A673 (cell line): Measurements from ENCODE around the gene OSGEP. TPM values are rescaled to one million over a fixed set of nuclear protein-coding genes. Genes with fewer than 3 reads are reported as not detected.

Experiments
- BruUV-seq: library from RNA; stranded (reverse); fragments of 400-500 nt; replicated peaks from 2 replicates; lab custom pipeline; 2021; lab: Mats Ljungman, UMichigan
- CTCF ChIA-PET: fragments of 300-600 bp; sonication (Branson Sonifier 250); formaldehyde crosslinking; loops from one replicate; lab custom pipeline; 2022; ENCODE audit warnings: antibody characterized with exemption; lab: Charles Lee
- POLR2A ChIA-PET: fragments of 300-600 bp; sonication (Branson Sonifier 250); formaldehyde crosslinking; loops from one replicate; lab custom pipeline; 2022; ENCODE audit warnings: antibody characterized with exemption; ENCODE audit not compliant: low non-redundant PET; lab: Charles Lee
- DNase-seq: peaks from one replicate; pipeline ENCODE4 v3.0.0-alpha.2; 2015; ENCODE audit warnings: low spot score
- H3K27ac ChIP-seq: fragments of 200-600 bp; sonication (generic); 2 replicates; pipeline ENCODE4 v1.5.1; 2016; ENCODE audit warnings: mixed run types, low read depth, mild to moderate bottlenecking, mixed read lengths, antibody characterized with exemption, low read length; ENCODE audit not compliant: poor library complexity, severe bottlenecking
- H3K27me3 ChIP-seq: fragments of 200-600 bp; sonication (generic); replicated peaks from 2 replicates; pipeline ENCODE4 v1.6.1; 2017; ENCODE audit warnings: mixed run types, low read depth, mild to moderate bottlenecking, mixed read lengths, antibody characterized with exemption, low read length; ENCODE audit not compliant: insufficient read depth, poor library complexity
- H3K36me3 ChIP-seq: fragments of 200-600 bp; sonication (generic); 2 replicates; pipeline ENCODE4 v1.6.1; 2016; ENCODE audit warnings: mixed run types, mild to moderate bottlenecking, mixed read lengths, antibody characterized with exemption, low read length; ENCODE audit not compliant: insufficient read depth, poor library complexity, severe bottlenecking
- H3K4me1 ChIP-seq: fragments of 200-600 bp; sonication (generic); 2 replicates; pipeline ENCODE4 v1.6.1; 2017; ENCODE audit warnings: mixed run types, mild to moderate bottlenecking, mixed read lengths, antibody characterized with exemption, low read length; ENCODE audit not compliant: insufficient read depth, poor library complexity, severe bottlenecking
- H3K4me3 ChIP-seq: fragments of 200-600 bp; sonication (generic); 2 replicates; pipeline ENCODE4 v1.5.1; 2016; ENCODE audit warnings: low read depth, mixed run types, mild to moderate bottlenecking, mixed read lengths, low read length; ENCODE audit not compliant: poor library complexity, severe bottlenecking
- H3K9me3 ChIP-seq: fragments of 200-600 bp; sonication (generic); 2 replicates; pipeline ENCODE4 v1.6.1; 2016; ENCODE audit warnings: mixed run types, low read depth, mild to moderate bottlenecking, mixed read lengths, antibody characterized with exemption, low read length; ENCODE audit not compliant: poor library complexity, severe bottlenecking
- EZH2 ChIP-seq: fragments of 200-600 bp; sonication (generic); IDR thresholded peaks from 2 replicates; pipeline ENCODE4 v1.6.1; 2017; ENCODE audit warnings: borderline replicate concordance, low read depth, mild to moderate bottlenecking, mixed read lengths, antibody characterized with exemption, low read length; ENCODE audit not compliant: poor library complexity, severe bottlenecking
- intact Hi-C: fragments of 100-400 bp; cut with micrococcal nuclease; formaldehyde crosslinking; loops from one replicate; pipeline ENCODE4 v1.10.0; 2022; ENCODE audit not compliant: unreplicated experiment
- total RNA-seq: library from RNA; stranded (reverse); gene quantifications from 2 replicates; pipeline ENCODE4 v1.2.3, GENCODE V29; 2021
- TF ChIP-seq, protein P1 (sequence below): fragments of 300-800, 200-600 bp; sonication (generic); conservative IDR thresholded peaks from 2 replicates; pipeline ENCODE4 v1.5.1; 2017; ENCODE audit warnings: low read depth, mild to moderate bottlenecking, antibody characterized with exemption, low read length, moderate library complexity, mixed read lengths

The OSGEP gene
- total RNA-seq, 1 experiment from 2014 or later, result 67.8 TPM

GRCh38 chr14:20421267-20421666 lies 33.3 kb downstream of the OSGEP start:
- POLR2A ChIA-PET, result interaction anchor here (0.6 kb wide), 1 partner anchor 49 kb away, joined by 3 read pairs; no protein-coding TSS in a partner anchor
- BruUV-seq, result no TSS peak
- no peak overlapping the region for H3K4me3 ChIP-seq

DNA sequence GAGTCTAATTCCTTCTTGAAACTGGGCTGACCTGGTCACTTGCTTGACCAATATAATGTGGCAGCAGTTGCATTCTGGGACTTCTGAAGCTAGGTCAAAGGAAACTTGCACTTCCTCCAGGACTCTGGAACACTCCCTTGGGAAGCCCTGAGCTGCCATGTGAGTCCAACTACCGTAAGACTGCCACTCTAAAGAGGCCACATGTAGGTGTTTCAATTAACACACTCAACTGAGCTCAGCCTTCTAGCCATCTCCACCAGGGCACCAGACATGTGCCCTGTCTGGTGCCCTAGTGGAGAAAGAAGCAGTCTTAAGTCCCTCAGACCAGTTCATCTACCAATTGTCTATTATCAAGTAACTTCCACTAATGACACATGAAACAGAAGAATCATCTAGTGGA lies 35.2 kb downstream of the OSGEP start:
- BruUV-seq, result no TSS peak
- intact Hi-C loops, result no loop called here
- ChIA-PET POLR2A (no interaction called here), CTCF (no interaction called here)
- TF ChIP-seq, protein P1, sequence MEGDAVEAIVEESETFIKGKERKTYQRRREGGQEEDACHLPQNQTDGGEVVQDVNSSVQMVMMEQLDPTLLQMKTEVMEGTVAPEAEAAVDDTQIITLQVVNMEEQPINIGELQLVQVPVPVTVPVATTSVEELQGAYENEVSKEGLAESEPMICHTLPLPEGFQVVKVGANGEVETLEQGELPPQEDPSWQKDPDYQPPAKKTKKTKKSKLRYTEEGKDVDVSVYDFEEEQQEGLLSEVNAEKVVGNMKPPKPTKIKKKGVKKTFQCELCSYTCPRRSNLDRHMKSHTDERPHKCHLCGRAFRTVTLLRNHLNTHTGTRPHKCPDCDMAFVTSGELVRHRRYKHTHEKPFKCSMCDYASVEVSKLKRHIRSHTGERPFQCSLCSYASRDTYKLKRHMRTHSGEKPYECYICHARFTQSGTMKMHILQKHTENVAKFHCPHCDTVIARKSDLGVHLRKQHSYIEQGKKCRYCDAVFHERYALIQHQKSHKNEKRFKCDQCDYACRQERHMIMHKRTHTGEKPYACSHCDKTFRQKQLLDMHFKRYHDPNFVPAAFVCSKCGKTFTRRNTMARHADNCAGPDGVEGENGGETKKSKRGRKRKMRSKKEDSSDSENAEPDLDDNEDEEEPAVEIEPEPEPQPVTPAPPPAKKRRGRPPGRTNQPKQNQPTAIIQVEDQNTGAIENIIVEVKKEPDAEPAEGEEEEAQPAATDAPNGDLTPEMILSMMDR, result no peak
- TF ChIP-seq EZH2, result no peak
- DNase-seq, result no peak
- H3K27ac ChIP-seq, result no peak overlapping the region
- no peak overlapping the region for H3K4me3 ChIP-seq
- no peaks in the 10 kb centered on the region for H3K36me3 ChIP-seq
- no peaks in the 10 kb centered on the region for H3K4me1 ChIP-seq
- H3K9me3 ChIP-seq, result no peaks in the 10 kb centered on the region
- H3K27me3 ChIP-seq, result no peaks in the 10 kb centered on the region

More at GRCh38 chr14:20421267-20421666, 33.3 kb downstream of the OSGEP start:
- H3K4me1 ChIP-seq, result no peaks in the 10 kb centered on the region
- no peak for DNase-seq
- TF ChIP-seq, protein P1, result no peak
- no peak for TF ChIP-seq EZH2
- H3K27ac ChIP-seq, result no peak overlapping the region
- CTCF ChIA-PET, result interaction anchor here (0.7 kb wide), 1 partner anchor 188 kb away, joined by 3 read pairs; no protein-coding TSS in a partner anchor
- H3K27me3 ChIP-seq, result no peaks in the 10 kb centered on the region
- H3K36me3 ChIP-seq, result no peaks in the 10 kb centered on the region
- no peaks in the 10 kb centered on the region for H3K9me3 ChIP-seq
- intact Hi-C loops, result no loop called here

- Histone ChIP-seq H3K36me3 (no peaks in the 10 kb centered on the region), H3K4me1 (peaks cover 8% of the 10 kb centered on the region), H3K27me3 (no peaks in the 10 kb centered on the region), H3K27ac (no peak overlapping the region), H3K4me3 (no peak overlapping the region), H3K9me3 (no peaks in the 10 kb centered on the region)
- CTCF ChIA-PET, result no interaction called here
- DNase-seq, result no peak
- no TSS peak for BruUV-seq
- POLR2A ChIA-PET, result no interaction called here
- TF ChIP-seq, protein P1, result no peak
- TF ChIP-seq EZH2, result no peak
- intact Hi-C loops, result no loop called here
Observed at GRCh38 chr14:20418501-20418909, 36.1 kb downstream of the OSGEP start.
